NT2/D1 (cell line): ENCODE measurements around the gene ZNF665.

Experiments
- YY1 ChIP-seq: IDR thresholded peaks from 2 replicates; pipeline ENCODE4 v1.6.1; 2011; ENCODE audit not compliant: insufficient read length, insufficient read depth
- ZNF274 ChIP-seq: IDR thresholded peaks from 2 replicates; pipeline ENCODE4 v1.6.1; 2011; ENCODE audit warnings: mild to moderate bottlenecking, low read depth, low read length

- TF ChIP-seq YY1 = no peak
- no peak for TF ChIP-seq ZNF274
Observed at GRCh38 chr19:53156850-53157249, 36.3 kb downstream of the ZNF665 start.
